ENCODE data around the gene FCER1A. TPM values are rescaled to one million over a fixed set of nuclear protein-coding genes. Genes with fewer than 3 reads are reported as not detected.

Gene FCER1A
- total and polyA plus RNA-seq, 8 donors = 0.66 to 2.1 (median 1.1) TPM; not detected in 4

GRCh38 chr1:159296706-159297375 lies 5.3 kb upstream of the FCER1A start:
- no peak for TF ChIP-seq CTCF (IDR thresholded peaks at IDR 0.05)
- H3K27ac ChIP-seq = no peak overlapping the region
- ATAC-seq = no peak
- H3K27me3 ChIP-seq = no peaks in the 10 kb centered on the region
- no peak for FAIRE-seq
- no peaks in the 10 kb centered on the region for H3K4me1 ChIP-seq
- WGBS, 2 donors = 54 to 64% methylated on average over 9 of the region's 9 CpGs
- intact Hi-C loops (cut with DNase I) = no loop called here
- no peaks in the 10 kb centered on the region for H3K9me3 ChIP-seq
- DNase-seq = no peak
- no peaks in the 10 kb centered on the region for H3K36me3 ChIP-seq
- no peak overlapping the region for H3K4me3 ChIP-seq

GRCh38 chr1:159300146-159300545 lies 2.0 kb upstream of the FCER1A start:
- no peaks in the 10 kb centered on the region for H3K4me1 ChIP-seq
- ATAC-seq = no peak
- H3K4me3 ChIP-seq = no peak overlapping the region
- intact Hi-C loops (cut with DNase I) = no loop called here
- FAIRE-seq = no peak
- DNase-seq = no peak
- no peak overlapping the region for H3K27ac ChIP-seq
- H3K36me3 ChIP-seq = no peaks in the 10 kb centered on the region
- 56 to 66% methylated on average over 4 of the region's 4 CpGs for WGBS, 2 donors
- H3K9me3 ChIP-seq = no peaks in the 10 kb centered on the region
- H3K27me3 ChIP-seq = no peaks in the 10 kb centered on the region
- no peak for TF ChIP-seq CTCF (IDR thresholded peaks at IDR 0.05)

GRCh38 chr1:159307346-159308020 lies 5.3 kb downstream of the FCER1A start:
- no peak overlapping the region for H3K27ac ChIP-seq
- H3K4me3 ChIP-seq = no peak overlapping the region
- WGBS, 2 donors = 27 to 31% methylated on average over 5 of the region's 5 CpGs
- H3K36me3 ChIP-seq = no peaks in the 10 kb centered on the region
- no peaks in the 10 kb centered on the region for H3K4me1 ChIP-seq
- TF ChIP-seq CTCF (IDR thresholded peaks at IDR 0.05) = no peak
- FAIRE-seq = no peak
- H3K27me3 ChIP-seq = peaks cover 0 to 4% (median 0%) of the 10 kb centered on the region in 4 donors
- H3K9me3 ChIP-seq = no peaks in the 10 kb centered on the region
- ATAC-seq = no peak
- intact Hi-C loops (cut with DNase I) = no loop called here
- no peak for DNase-seq

- H3K27ac ChIP-seq = no peak overlapping the region
- DNase-seq = no peak
- no peaks in the 10 kb centered on the region for H3K36me3 ChIP-seq
- intact Hi-C loops (cut with DNase I) = no loop called here
- FAIRE-seq = no peak
- H3K4me3 ChIP-seq = no peak overlapping the region
- ATAC-seq = no peak
- no peak for TF ChIP-seq CTCF (IDR thresholded peaks at IDR 0.05)
- H3K9me3 ChIP-seq = no peaks in the 10 kb centered on the region
- H3K27me3 ChIP-seq = peaks cover 0 to 4% (median 0%) of the 10 kb centered on the region in 4 donors
- H3K4me1 ChIP-seq = no peaks in the 10 kb centered on the region
These were observed 9.5 kb downstream of the FCER1A start for GRCh38 chr1:159311679-159312078.

GRCh38 chr1:159315381-159315780 lies 13.2 kb downstream of the FCER1A start:
- intact Hi-C loops (cut with DNase I) = no loop called here
- TF ChIP-seq CTCF (IDR thresholded peaks at IDR 0.05) = no peak
- FAIRE-seq (no peak), DNase-seq (no peak), ATAC-seq (no peak)
- H3K4me3 ChIP-seq = no peak overlapping the region
- no peak overlapping the region for H3K27ac ChIP-seq
- peaks cover 0 to 4% (median 0%) of the 10 kb centered on the region in 4 donors for H3K27me3 ChIP-seq
- H3K9me3 ChIP-seq = no peaks in the 10 kb centered on the region
- H3K36me3 ChIP-seq = no peaks in the 10 kb centered on the region
- no peaks in the 10 kb centered on the region for H3K4me1 ChIP-seq

All from pancreas (tissue), 10 donors.